C4-2B (cell line): Measurements from ENCODE around the gene CYTH3.

Experiments
- CTCF ChIP-seq: fragments of 450-650 bp; conservative IDR thresholded peaks from 2 replicates; pipeline ENCODE4 v1.5.1; 2017; ENCODE audit warnings: mild to moderate bottlenecking
- ZFX ChIP-seq: fragments of 450-650 bp; IDR thresholded peaks from 2 replicates; pipeline ENCODE4 v1.6.1; 2017

- no peak for TF ChIP-seq CTCF
- no peak for TF ChIP-seq ZFX
Observed at GRCh38 chr7:6237011-6237410, 35.4 kb downstream of the CYTH3 start.
